MM.1S (cell line): Measurements from ENCODE around the gene DPP6.

Experiments used
- DNase-seq: peaks from one replicate; pipeline ENCODE4 v3.0.0-alpha.2; 2015
- H2AFZ ChIP-seq: fragments of 300-600 bp; sonication (generic); 2 replicates; pipeline ENCODE4 v1.6.0; 2016; ENCODE audit warnings: antibody characterized with exemption, low read length
- H3F3A ChIP-seq: fragments of 300-600 bp; sonication (generic); 2 replicates; pipeline ENCODE4 v1.6.1; 2016; ENCODE audit warnings: mild to moderate bottlenecking, antibody characterized with exemption, low read length, moderate library complexity, mixed read lengths; ENCODE audit not compliant: insufficient read depth
- H3K27ac ChIP-seq: fragments of 300-600 bp; sonication (generic); 2 replicates; pipeline ENCODE4 v1.5.1; 2016; ENCODE audit warnings: mild to moderate bottlenecking, low read length
- H3K27me3 ChIP-seq: fragments of 300-600 bp; sonication (generic); replicated peaks from 2 replicates; pipeline ENCODE4 v1.6.0; 2016; ENCODE audit warnings: low read length; ENCODE audit not compliant: insufficient read depth
- H3K36me3 ChIP-seq: fragments of 300-600 bp; sonication (generic); replicated peaks from 2 replicates; pipeline ENCODE4 v1.6.1; 2016; ENCODE audit warnings: mild to moderate bottlenecking, low read length, mixed read lengths; ENCODE audit not compliant: insufficient read depth
- H3K4me1 ChIP-seq: fragments of 300-600 bp; sonication (generic); 2 replicates; pipeline ENCODE4 v1.6.1; 2016; ENCODE audit warnings: low read length, mixed read lengths
- H3K4me2 ChIP-seq: fragments of 300-600 bp; sonication (generic); 2 replicates; pipeline ENCODE4 v1.6.0; 2016; ENCODE audit warnings: low read depth, low read length
- H3K4me3 ChIP-seq: fragments of 300-600 bp; sonication (generic); 2 replicates; pipeline ENCODE4 v1.5.1; 2016; ENCODE audit warnings: low read length, mixed read lengths
- H3K79me2 ChIP-seq: fragments of 300-600 bp; sonication (generic); 2 replicates; pipeline ENCODE4 v1.6.1; 2016; ENCODE audit warnings: mixed run types, low read length, mixed read lengths
- H3K9ac ChIP-seq: fragments of 300-600 bp; sonication (generic); 2 replicates; pipeline ENCODE4 v1.6.1; 2016; ENCODE audit warnings: low read length, mixed read lengths
- H3K9me2 ChIP-seq: fragments of 300-600 bp; sonication (generic); replicated peaks from 2 replicates; pipeline ENCODE4 v1.6.1; 2016; ENCODE audit warnings: mild to moderate bottlenecking, low read length, mixed read lengths; ENCODE audit not compliant: insufficient read depth
- H3K9me3 ChIP-seq: fragments of 300-600 bp; sonication (generic); replicated peaks from 2 replicates; pipeline ENCODE4 v1.6.1; 2016; ENCODE audit warnings: mild to moderate bottlenecking, low read length, mixed read lengths; ENCODE audit not compliant: insufficient read depth
- H4K20me1 ChIP-seq: fragments of 300-600 bp; sonication (generic); 2 replicates; pipeline ENCODE4 v1.6.1; 2016; ENCODE audit warnings: mild to moderate bottlenecking, low read length, moderate library complexity, mixed read lengths; ENCODE audit not compliant: insufficient read depth
- CTCF ChIP-seq: fragments of 300-600 bp; sonication (generic); IDR thresholded peaks from 2 replicates; pipeline ENCODE4 v1.5.1; 2016; ENCODE audit warnings: antibody characterized with exemption, low read length, mixed read lengths
- EZH2 ChIP-seq: fragments of 300-600 bp; sonication (generic); optimal IDR thresholded peaks from 2 replicates; pipeline ENCODE3; 2017; ENCODE audit warnings: low read depth, mild to moderate bottlenecking, antibody characterized with exemption, low read length, mixed read lengths
- EZH2phosphoT487 ChIP-seq: fragments of 300-600 bp; sonication (generic); IDR thresholded peaks from 2 replicates; pipeline ENCODE4 v1.6.1; 2018; ENCODE audit warnings: antibody characterized with exemption, low read length

DPP6 gene

DNA sequence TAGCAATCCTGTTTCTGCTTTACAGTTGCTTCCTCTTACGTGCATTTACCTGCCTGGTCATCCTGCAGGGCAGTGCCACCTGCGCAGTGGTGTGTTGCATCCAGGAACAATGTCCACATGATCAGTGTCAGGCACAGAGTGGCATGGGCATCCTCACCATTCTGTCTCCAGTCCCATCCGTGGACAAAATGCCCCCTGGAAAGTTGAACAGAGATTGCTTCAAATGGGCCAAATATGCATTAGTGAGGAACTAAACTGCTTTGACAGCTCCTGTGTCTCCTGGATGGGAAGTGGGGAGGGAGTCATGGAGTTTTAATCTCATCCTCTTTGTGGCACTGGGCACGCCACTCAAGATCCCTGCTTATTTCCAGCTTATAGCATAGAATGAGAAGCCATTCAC is 151.8 kb downstream of the DPP6 start:
- H3K27me3 ChIP-seq, result no peaks in the 10 kb centered on the region
- no peaks in the 10 kb centered on the region for H3K4me1 ChIP-seq
- no peaks in the 10 kb centered on the region for H3F3A ChIP-seq
- no peaks in the 10 kb centered on the region for H3K9me2 ChIP-seq
- H3K9me3 ChIP-seq, result no peaks in the 10 kb centered on the region
- H4K20me1 ChIP-seq, result no peaks in the 10 kb centered on the region
- no peak overlapping the region for H2AFZ ChIP-seq
- no peak for DNase-seq
- H3K27ac ChIP-seq, result no peak overlapping the region
- no peak for TF ChIP-seq EZH2phosphoT487
- no peak for TF ChIP-seq CTCF
- TF ChIP-seq EZH2, result no peak
- no peaks in the 10 kb centered on the region for H3K36me3 ChIP-seq
- no peak overlapping the region for H3K4me3 ChIP-seq
- no peak overlapping the region for H3K4me2 ChIP-seq
- H3K79me2 ChIP-seq, result no peaks in the 10 kb centered on the region
- no peak overlapping the region for H3K9ac ChIP-seq

- Histone ChIP-seq H3K27me3 (no peaks in the 10 kb centered on the region), H3K79me2 (no peaks in the 10 kb centered on the region), H3K36me3 (no peaks in the 10 kb centered on the region), H3K27ac (no peak overlapping the region), H3K9me2 (no peaks in the 10 kb centered on the region), H3K4me2 (no peak overlapping the region), H2AFZ (no peak overlapping the region), H3K4me1 (no peaks in the 10 kb centered on the region), H3K4me3 (no peak overlapping the region), H3K9ac (no peak overlapping the region), H3F3A (no peaks in the 10 kb centered on the region), H3K9me3 (no peaks in the 10 kb centered on the region), H4K20me1 (no peaks in the 10 kb centered on the region)
- DNase-seq, result no peak
- TF ChIP-seq EZH2phosphoT487 (no peak), CTCF (no peak)
Observed at GRCh38 chr7:154212861-154213260, 160.7 kb downstream of the DPP6 start.

- Histone ChIP-seq H3K4me2 (no peak overlapping the region), H4K20me1 (no peaks in the 10 kb centered on the region), H3K9ac (no peak overlapping the region), H3K36me3 (no peaks in the 10 kb centered on the region), H2AFZ (no peak overlapping the region), H3K9me3 (no peaks in the 10 kb centered on the region), H3K27ac (no peak overlapping the region), H3K4me3 (no peak overlapping the region), H3K27me3 (no peaks in the 10 kb centered on the region), H3K4me1 (no peaks in the 10 kb centered on the region), H3F3A (no peaks in the 10 kb centered on the region), H3K79me2 (no peaks in the 10 kb centered on the region), H3K9me2 (no peaks in the 10 kb centered on the region)
- DNase-seq, result no peak
- no peak for TF ChIP-seq CTCF
- no peak for TF ChIP-seq EZH2phosphoT487
- no peak for TF ChIP-seq EZH2
Observed at GRCh38 chr7:154217688-154218340, 165.6 kb downstream of the DPP6 start.
